NCI-H2196 treated with DMSO at 0.1 percent for 48 hours (cell line): ENCODE data around the gene PIM3.
A peak's percentile ranks its signal among the peaks of the same experiment; 100 is the strongest.

Source experiments
- DNase-seq: peaks from one replicate; lab custom pipeline; 2025; ENCODE audit not compliant: unreplicated experiment; lab: John Stamatoyannopoulos, UW

PIM3 gene

GRCh38 chr22:49954991-49955580 is 5.5 kb upstream of the PIM3 start:
- DNase-seq: no peak

- no peak for DNase-seq
Observed at GRCh38 chr22:49955581-49956417, 4.8 kb upstream of the PIM3 start.

GRCh38 chr22:49956418-49956770 is 4.2 kb upstream of the PIM3 start:
- DNase-seq: no peak

- DNase-seq: no peak
Observed at GRCh38 chr22:49956914-49957825, 3.4 kb upstream of the PIM3 start.

GRCh38 chr22:49957826-49958365 is 2.7 kb upstream of the PIM3 start:
- DNase-seq: no peak

- no peak for DNase-seq
Observed at GRCh38 chr22:49958366-49958921, 2.1 kb upstream of the PIM3 start.

- DNase-seq: no peak
Observed at GRCh38 chr22:49958931-49959781, 1.4 kb upstream of the PIM3 start.

- DNase-seq: peak; percentile 24
Observed at GRCh38 chr22:49959782-49960158, 802 bp upstream of the PIM3 start.

GRCh38 chr22:49961005-49961600 is 531 bp downstream of the PIM3 start:
- no peak for DNase-seq

GRCh38 chr22:49961601-49962011 is 1.0 kb downstream of the PIM3 start:
- no peak for DNase-seq

- DNase-seq: peak; percentile 54
Observed at GRCh38 chr22:49962012-49962750, 1.6 kb downstream of the PIM3 start.

- no peak for DNase-seq
Observed at GRCh38 chr22:49962751-49963646, 2.4 kb downstream of the PIM3 start.

GRCh38 chr22:49963647-49964026 is 3.1 kb downstream of the PIM3 start:
- DNase-seq: no peak

GRCh38 chr22:49964136-49965090 is 3.8 kb downstream of the PIM3 start:
- DNase-seq: no peak

GRCh38 chr22:49965091-49966040 is 4.8 kb downstream of the PIM3 start:
- DNase-seq: no peak
